Measurements from ENCODE around the gene PDE4C. TPM values are rescaled to one million over a fixed set of nuclear protein-coding genes. Genes with fewer than 3 reads are reported as not detected.

PDE4C gene
- total and polyA plus RNA-seq, 10 of the 15 experiments (the other 5 are each of a cell fraction or from before 2014, with no cell fraction given) = 0.08 to 0.73 (median 0.34) TPM

DNA sequence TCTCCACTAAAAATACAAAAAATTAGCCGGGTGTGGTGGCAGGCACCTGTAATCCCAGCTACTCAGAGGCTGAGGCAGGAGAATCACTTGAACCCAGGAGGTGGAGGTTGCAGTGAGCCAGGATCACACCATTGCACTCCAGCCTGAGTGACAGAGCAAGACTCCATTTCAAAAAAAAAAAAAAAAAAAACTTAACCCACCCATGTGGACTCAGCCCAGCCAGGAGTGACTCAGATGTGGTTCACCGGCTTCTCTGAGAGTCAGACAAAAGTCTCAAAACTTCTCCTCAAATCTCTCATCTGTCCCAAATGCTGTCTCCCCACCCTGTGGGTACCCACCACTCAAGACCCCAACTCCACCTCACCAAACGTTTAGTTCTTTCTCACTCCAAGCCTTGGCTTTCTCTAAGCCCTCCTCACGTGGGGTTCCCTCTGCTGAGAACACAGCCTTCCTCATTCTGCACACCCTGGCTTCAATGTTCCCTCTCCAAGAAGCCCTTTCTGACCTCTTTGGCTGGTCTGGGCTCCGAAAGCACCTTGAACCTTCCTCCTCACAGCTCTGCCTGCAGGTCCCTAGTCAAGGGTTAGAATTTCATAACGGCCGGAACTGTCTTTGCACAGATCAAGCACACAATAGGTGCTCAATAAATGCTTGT lies 11.3 kb downstream of the PDE4C start:
- FAIRE-seq (no peak), DNase-seq (ENCODE audit: low read depth, low spot score) (no peak), ATAC-seq (no peak)
- ChIA-PET CTCF (interaction anchor here (1.8 kb wide), 1 partner anchor 37 kb away, joined by 6 read pairs; no protein-coding TSS in a partner anchor), RAD21 (ENCODE audit: unreplicated experiment) (interaction anchor here (0.7 to 1.1 kb wide), 3 partner anchors 9 to 191 kb away, joined by 3 read pairs; no protein-coding TSS in a partner anchor), POLR2A (interaction anchor here (0.7 to 1.4 kb wide), 2 partner anchors 8 to 11 kb away, joined by 3 to 4 read pairs; partner anchors contain the start of gene RAB3A), SMC1A (ENCODE audit: uncharacterized antibody, unreplicated experiment) (no interaction called here)
- no peak overlapping the region for H2AFZ ChIP-seq (ENCODE audit: control insufficient read depth, low read depth, low read length)
- H3K4me1 ChIP-seq (ENCODE audit: control insufficient read depth, insufficient read depth, low read length) = no peaks in the 10 kb centered on the region
- no peaks in the 10 kb centered on the region for H3K9me3 ChIP-seq (replicated peaks; ENCODE audit: control insufficient read depth, insufficient read depth, low read length)
- WGBS (ENCODE audit: insufficient coverage, insufficient replicate concordance, low lambda C conversion rate, missing lambda C conversion rate) = 24% methylated on average over 7 of the region's 7 CpGs
- peaks cover 0 to 1% of the 10 kb centered on the region in 2 experiments; a peak in 2 of 4 replicates for H3K27me3 ChIP-seq (replicated peaks in 1 of 2; ENCODE audit: control insufficient read depth in 2 of 2, insufficient read depth in 2 of 2, low read length in 1 of 2)
- no TSS peak for BruUV-seq (replicated peaks)
- H3K27ac ChIP-seq (ENCODE audit: control insufficient read depth, insufficient read depth) = no peak overlapping the region
- in situ Hi-C loops (cut with MboI) (no loop called here), intact Hi-C loops (cut with micrococcal nuclease; ENCODE audit: unreplicated experiment) (no loop called here)
- H3K9ac ChIP-seq (ENCODE audit: control insufficient read depth, insufficient read depth, low read length) = no peak overlapping the region
- no peaks in the 10 kb centered on the region for H4K20me1 ChIP-seq (ENCODE audit: control insufficient read depth, insufficient read depth)
- H3K4me2 ChIP-seq (ENCODE audit: control insufficient read depth, insufficient read depth) = no peak overlapping the region
- TF ChIP-seq, protein P1, sequence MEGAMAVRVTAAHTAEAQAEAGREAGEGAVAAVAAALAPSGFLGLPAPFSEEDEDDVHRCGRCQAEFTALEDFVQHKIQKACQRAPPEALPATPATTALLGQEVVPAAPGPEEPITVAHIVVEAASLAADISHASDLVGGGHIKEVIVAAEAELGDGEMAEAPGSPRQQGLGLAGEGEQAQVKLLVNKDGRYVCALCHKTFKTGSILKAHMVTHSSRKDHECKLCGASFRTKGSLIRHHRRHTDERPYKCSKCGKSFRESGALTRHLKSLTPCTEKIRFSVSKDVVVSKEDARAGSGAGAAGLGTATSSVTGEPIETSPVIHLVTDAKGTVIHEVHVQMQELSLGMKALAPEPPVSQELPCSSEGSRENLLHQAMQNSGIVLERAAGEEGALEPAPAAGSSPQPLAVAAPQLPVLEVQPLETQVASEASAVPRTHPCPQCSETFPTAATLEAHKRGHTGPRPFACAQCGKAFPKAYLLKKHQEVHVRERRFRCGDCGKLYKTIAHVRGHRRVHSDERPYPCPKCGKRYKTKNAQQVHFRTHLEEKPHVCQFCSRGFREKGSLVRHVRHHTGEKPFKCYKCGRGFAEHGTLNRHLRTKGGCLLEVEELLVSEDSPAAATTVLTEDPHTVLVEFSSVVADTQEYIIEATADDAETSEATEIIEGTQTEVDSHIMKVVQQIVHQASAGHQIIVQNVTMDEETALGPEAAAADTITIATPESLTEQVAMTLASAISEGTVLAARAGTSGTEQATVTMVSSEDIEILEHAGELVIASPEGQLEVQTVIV (IDR thresholded peaks at IDR 0.05; ENCODE audit: borderline replicate concordance, partially characterized antibody) = no peak
- TF ChIP-seq, protein P2, sequence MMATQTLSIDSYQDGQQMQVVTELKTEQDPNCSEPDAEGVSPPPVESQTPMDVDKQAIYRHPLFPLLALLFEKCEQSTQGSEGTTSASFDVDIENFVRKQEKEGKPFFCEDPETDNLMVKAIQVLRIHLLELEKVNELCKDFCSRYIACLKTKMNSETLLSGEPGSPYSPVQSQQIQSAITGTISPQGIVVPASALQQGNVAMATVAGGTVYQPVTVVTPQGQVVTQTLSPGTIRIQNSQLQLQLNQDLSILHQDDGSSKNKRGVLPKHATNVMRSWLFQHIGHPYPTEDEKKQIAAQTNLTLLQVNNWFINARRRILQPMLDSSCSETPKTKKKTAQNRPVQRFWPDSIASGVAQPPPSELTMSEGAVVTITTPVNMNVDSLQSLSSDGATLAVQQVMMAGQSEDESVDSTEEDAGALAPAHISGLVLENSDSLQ (IDR thresholded peaks at IDR 0.05) = peak; percentile 65; the same call in 1 of the 2 replicates
- no peaks in the 10 kb centered on the region for H3K36me3 ChIP-seq (ENCODE audit: control insufficient read depth in 2 of 2, insufficient read depth in 2 of 2, low read length in 1 of 2)
- H3K79me2 ChIP-seq (ENCODE audit: control insufficient read depth, insufficient read depth, low read length) = no peaks in the 10 kb centered on the region
- no peak overlapping the region for H3K4me3 ChIP-seq
